Right lobe of liver (tissue), 6 donors: Measurements from ENCODE around the gene CTSW. TPM values are rescaled to one million over a fixed set of nuclear protein-coding genes. Genes with fewer than 3 reads are reported as not detected.

Experiments used
- ATAC-seq, 4 donors: fragments of 200-7000 bp; cut with Tn5 transposase; one replicate each; pipeline ENCODE4 v1.9.1; 2020; ENCODE audit warnings: mild to moderate bottlenecking in 4 of 4, moderate library complexity in 4 of 4
- DNase-seq, 3 donors: peaks; one replicate each; pipeline ENCODE4 v3.0.0-alpha.2; 2020
- H3K27ac ChIP-seq, 3 donors: fragments of 200-600 bp; one replicate each; pipeline ENCODE4 v1.8.0; 2022
- H3K27me3 ChIP-seq, 2 donors: fragments of 200-600 bp; one replicate each; pipeline ENCODE4 v1.8.0; 2022
- H3K36me3 ChIP-seq, 4 donors: fragments of 200-600 bp; sonication (generic) in 1 of 4; one replicate each; pipeline versions ENCODE4 v1.5.1 to v1.8.0; 2017 to 2022; ENCODE audit warnings: control low read depth in 1 of 4
- H3K4me1 ChIP-seq, 4 donors: fragments of 200-600 bp; sonication (generic) in 1 of 4; one replicate each; pipeline versions ENCODE4 v1.5.1 to v1.8.0; 2017 to 2022; ENCODE audit warnings: control low read depth in 1 of 4
- H3K4me3 ChIP-seq, 3 donors: fragments of 200-600 bp; one replicate each; pipeline ENCODE4 v1.8.0; 2022
- H3K9me3 ChIP-seq, 4 donors: fragments of 200-600 bp; sonication (generic) in 1 of 4; one replicate each; pipeline versions ENCODE4 v1.5.1 to v1.8.0; 2017 to 2022; ENCODE audit warnings: control low read depth in 1 of 4
- CTCF ChIP-seq, 4 donors: fragments of 200-600 bp in 3 of 4; fragments of 450-650 bp in 1 of 4; IDR thresholded peaks; one replicate each; pipeline versions ENCODE4 v1.5.1 to v1.8.0; 2016 to 2022; ENCODE audit warnings: antibody characterized with exemption in 4 of 4, mild to moderate bottlenecking in 2 of 4
- POLR2A ChIP-seq: fragments of 450-650 bp; IDR thresholded peaks from one replicate; pipeline ENCODE4 v1.6.1; 2017; ENCODE audit warnings: antibody characterized with exemption, mild to moderate bottlenecking
- WGBS: methylation state at CpG from one replicate; pipeline ENCODE4 v1.1.6; 2018; ENCODE audit warnings: low coverage, low lambda C conversion rate; ENCODE audit not compliant: insufficient coverage; ENCODE audit errors: missing lambda C conversion rate; 5-methylcytosine and 5-hydroxymethylcytosine counted together
- intact Hi-C, 2 donors: fragments of 100-400 bp; cut with DNase I; formaldehyde crosslinking; loops; one replicate each; pipeline versions ENCODE4 v1.11.2 to v1.14.1; 2022
- total RNA-seq, 6 experiments: library from RNA; depleted of rRNA in 2 of 6; stranded (reverse); fragments of >200 nt in 2 of 6; fragmentation: NEBNext Ultra II Directional in 3 of 6; extraction: Animal tissue kit (Norgen Biotek cat#: 25700) in 3 of 6; gene quantifications; one replicate each; pipeline versions ENCODE4 v1.1.0 to v1.2.4, GENCODE V29; 2016 to 2023
- donor health status: DM: no; HTN: yes; CAD: no.
- donor health status: DM: no; HTN: no; CAD: no.
- donor health status: DM: no; HTN: no; CAD: no.
- donor health status: DM: no; HTN: yes; CAD: no.
- donor health status: DM: no; HTN: yes; CAD: no.

Gene CTSW
- total RNA-seq, 6 experiments from 2014 or later: 0.49 to 1.3 (median 1.0) TPM

- TF ChIP-seq POLR2A (no peak), CTCF (IDR thresholded peaks at IDR 0.05) (no peak)
- H3K27me3 ChIP-seq: no peaks in the 10 kb centered on the region
- no peak for ATAC-seq
- no peaks in the 10 kb centered on the region for H3K4me1 ChIP-seq
- intact Hi-C loops: no loop called here
- H3K36me3 ChIP-seq: peaks cover 6 to 22% (median 15%) of the 10 kb centered on the region in 4 donors
- DNase-seq: no peak
- WGBS: 50% methylated on average over 12 of the region's 16 CpGs
- H3K9me3 ChIP-seq: no peaks in the 10 kb centered on the region
- H3K27ac ChIP-seq: no peak overlapping the region
- H3K4me3 ChIP-seq: no peak overlapping the region
Measured at GRCh38 chr11:65849771-65850216, 29.8 kb upstream of the CTSW start.

GRCh38 chr11:65850217-65851082 lies 29.2 kb upstream of the CTSW start:
- H3K36me3 ChIP-seq: peaks cover 6 to 29% (median 19%) of the 10 kb centered on the region in 4 donors
- ATAC-seq (peak in 2 of 4 donors; percentile 10 to 13), DNase-seq (peak in 1 of 3 donors; percentile 45)
- WGBS: 58% methylated on average over 9 of the region's 20 CpGs
- TF ChIP-seq POLR2A (no peak), CTCF (IDR thresholded peaks at IDR 0.05) (no peak)
- H3K9me3 ChIP-seq: no peaks in the 10 kb centered on the region
- no peaks in the 10 kb centered on the region for H3K27me3 ChIP-seq
- H3K27ac ChIP-seq: no peak overlapping the region
- no peaks in the 10 kb centered on the region for H3K4me1 ChIP-seq
- intact Hi-C loops: no loop called here
- H3K4me3 ChIP-seq: no peak overlapping the region

- WGBS: no CpG with 5 or more reads among the region's 14 CpGs
- no peaks in the 10 kb centered on the region for H3K27me3 ChIP-seq
- peaks cover 6 to 35% (median 21%) of the 10 kb centered on the region in 4 donors for H3K36me3 ChIP-seq
- TF ChIP-seq CTCF (IDR thresholded peaks at IDR 0.05) (peak; percentile 9 to 44 (median 25)), POLR2A (no peak)
- no peak overlapping the region for H3K4me3 ChIP-seq
- peaks cover 0 to 5% (median 2%) of the 10 kb centered on the region in 4 donors for H3K4me1 ChIP-seq
- H3K9me3 ChIP-seq: no peaks in the 10 kb centered on the region
- ATAC-seq: peak in 3 of 4 donors; percentile 7 to 11 (median 11)
- intact Hi-C loops: no loop called here
- H3K27ac ChIP-seq: no peak overlapping the region
- DNase-seq: no peak
Measured at GRCh38 chr11:65851083-65851579, 28.5 kb upstream of the CTSW start.

GRCh38 chr11:65851811-65852507 lies 27.7 kb upstream of the CTSW start:
- Histone ChIP-seq H3K9me3 (no peaks in the 10 kb centered on the region), H3K4me3 (no peak overlapping the region), H3K27ac (no peak overlapping the region), H3K4me1 (peaks cover 0 to 9% (median 4%) of the 10 kb centered on the region in 4 donors), H3K36me3 (peaks cover 6 to 38% (median 21%) of the 10 kb centered on the region in 4 donors), H3K27me3 (no peaks in the 10 kb centered on the region)
- peak in 1 of 4 donors; percentile 3 for ATAC-seq
- DNase-seq: no peak
- no peak for TF ChIP-seq CTCF (IDR thresholded peaks at IDR 0.05)
- no peak for TF ChIP-seq POLR2A
- intact Hi-C loops: no loop called here
- whole genome bisulfite sequencing: 86% methylated on average over 3 of the region's 10 CpGs
